KG1 (cell line): ENCODE data around the gene MAPRE2.
"Not testable (repeated sequence)": the region's sequence is repeated elsewhere in the genome, so short reads cannot be mapped to it uniquely, and the experiment has no call there.

ENCODE experiments used
- DNase-seq: peaks from one replicate; lab custom pipeline; 2025; lab: John Stamatoyannopoulos, UW

The MAPRE2 gene

GRCh38 chr18:35091841-35092240 lies 50.6 kb downstream of the MAPRE2 start:
- no peak for DNase-seq

GRCh38 chr18:35095983-35096676 lies 54.9 kb downstream of the MAPRE2 start:
- no peak for DNase-seq

- DNase-seq, result no peak
Observed at GRCh38 chr18:35096677-35097011, 55.4 kb downstream of the MAPRE2 start.

- DNase-seq, result no peak
Observed at GRCh38 chr18:35097195-35097594, 56.0 kb downstream of the MAPRE2 start.

GRCh38 chr18:35097763-35098162 lies 56.5 kb downstream of the MAPRE2 start:
- no peak for DNase-seq

GRCh38 chr18:35099911-35100310 lies 58.7 kb downstream of the MAPRE2 start:
- no peak for DNase-seq

GRCh38 chr18:35104391-35105051 lies 63.3 kb downstream of the MAPRE2 start:
- DNase-seq, result no peak

- no peak for DNase-seq
Observed at GRCh38 chr18:35106013-35106844, 65.0 kb downstream of the MAPRE2 start.

GRCh38 chr18:35106845-35107148 lies 65.6 kb downstream of the MAPRE2 start:
- no peak for DNase-seq

- no peak for DNase-seq
Observed at GRCh38 chr18:35107216-35107615, 66.0 kb downstream of the MAPRE2 start.

- DNase-seq, result not testable (repeated sequence)
Observed at GRCh38 chr18:35108088-35108487, 66.9 kb downstream of the MAPRE2 start.

GRCh38 chr18:35110059-35110458 lies 68.8 kb downstream of the MAPRE2 start:
- no peak for DNase-seq

GRCh38 chr18:35110554-35111485 lies 69.6 kb downstream of the MAPRE2 start:
- no peak for DNase-seq

- no peak for DNase-seq
Observed at GRCh38 chr18:35112696-35113095, 71.5 kb downstream of the MAPRE2 start.

GRCh38 chr18:35114305-35114704 lies 73.1 kb downstream of the MAPRE2 start:
- no peak for DNase-seq

- no peak for DNase-seq
Observed at GRCh38 chr18:35116784-35117318, 75.6 kb downstream of the MAPRE2 start.

GRCh38 chr18:35117372-35117771 lies 76.2 kb downstream of the MAPRE2 start:
- no peak for DNase-seq

GRCh38 chr18:35117951-35118411 lies 76.8 kb downstream of the MAPRE2 start:
- no peak for DNase-seq

GRCh38 chr18:35118641-35119040 lies 77.4 kb downstream of the MAPRE2 start:
- no peak for DNase-seq

- DNase-seq, result no peak
Observed at GRCh38 chr18:35121038-35121437, 79.8 kb downstream of the MAPRE2 start.

- no peak for DNase-seq
Observed at GRCh38 chr18:35121531-35121930, 80.3 kb downstream of the MAPRE2 start.
